ENCODE results near the gene OPTN.

OPTN gene

DNA sequence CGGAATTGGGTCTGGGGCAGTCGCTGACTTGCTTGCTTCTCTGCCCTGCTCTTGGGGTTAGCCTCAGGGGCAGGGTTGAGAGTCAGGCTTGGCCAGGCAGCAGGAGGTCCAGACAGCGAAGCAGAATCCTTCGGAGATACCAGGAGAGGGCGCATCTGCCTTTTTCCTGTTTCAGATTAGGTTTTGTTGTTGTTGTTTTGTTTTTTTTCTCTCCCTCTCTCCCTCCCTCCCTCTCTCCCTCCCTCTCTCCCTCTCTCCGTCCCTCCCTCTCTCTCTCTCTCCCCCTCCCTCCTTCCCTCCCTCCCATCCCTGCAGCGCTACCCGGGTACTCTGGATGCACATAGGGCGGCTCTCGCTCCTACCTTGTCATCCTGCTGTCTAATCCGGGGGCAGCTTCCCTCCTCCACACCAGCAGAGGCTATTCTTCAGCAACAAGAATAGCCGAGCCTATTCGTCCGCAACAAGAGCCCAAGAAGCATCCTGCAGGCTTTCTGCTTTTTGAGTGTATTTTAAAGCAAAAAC, 758 bp upstream of the OPTN start:
- H3K4me3 ChIP-seq (ENCODE audit: control insufficient read depth, low read depth, low read length), result peak overlapping the region; percentile 84
- DNase-seq (ENCODE audit: low read depth), result peak; percentile 79
- TF ChIP-seq, protein P1, sequence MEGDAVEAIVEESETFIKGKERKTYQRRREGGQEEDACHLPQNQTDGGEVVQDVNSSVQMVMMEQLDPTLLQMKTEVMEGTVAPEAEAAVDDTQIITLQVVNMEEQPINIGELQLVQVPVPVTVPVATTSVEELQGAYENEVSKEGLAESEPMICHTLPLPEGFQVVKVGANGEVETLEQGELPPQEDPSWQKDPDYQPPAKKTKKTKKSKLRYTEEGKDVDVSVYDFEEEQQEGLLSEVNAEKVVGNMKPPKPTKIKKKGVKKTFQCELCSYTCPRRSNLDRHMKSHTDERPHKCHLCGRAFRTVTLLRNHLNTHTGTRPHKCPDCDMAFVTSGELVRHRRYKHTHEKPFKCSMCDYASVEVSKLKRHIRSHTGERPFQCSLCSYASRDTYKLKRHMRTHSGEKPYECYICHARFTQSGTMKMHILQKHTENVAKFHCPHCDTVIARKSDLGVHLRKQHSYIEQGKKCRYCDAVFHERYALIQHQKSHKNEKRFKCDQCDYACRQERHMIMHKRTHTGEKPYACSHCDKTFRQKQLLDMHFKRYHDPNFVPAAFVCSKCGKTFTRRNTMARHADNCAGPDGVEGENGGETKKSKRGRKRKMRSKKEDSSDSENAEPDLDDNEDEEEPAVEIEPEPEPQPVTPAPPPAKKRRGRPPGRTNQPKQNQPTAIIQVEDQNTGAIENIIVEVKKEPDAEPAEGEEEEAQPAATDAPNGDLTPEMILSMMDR (conservative IDR thresholded peaks at IDR 0.05; ENCODE audit: control insufficient read depth, insufficient read depth, low read depth, low read length), result peak; percentile 66

DNA sequence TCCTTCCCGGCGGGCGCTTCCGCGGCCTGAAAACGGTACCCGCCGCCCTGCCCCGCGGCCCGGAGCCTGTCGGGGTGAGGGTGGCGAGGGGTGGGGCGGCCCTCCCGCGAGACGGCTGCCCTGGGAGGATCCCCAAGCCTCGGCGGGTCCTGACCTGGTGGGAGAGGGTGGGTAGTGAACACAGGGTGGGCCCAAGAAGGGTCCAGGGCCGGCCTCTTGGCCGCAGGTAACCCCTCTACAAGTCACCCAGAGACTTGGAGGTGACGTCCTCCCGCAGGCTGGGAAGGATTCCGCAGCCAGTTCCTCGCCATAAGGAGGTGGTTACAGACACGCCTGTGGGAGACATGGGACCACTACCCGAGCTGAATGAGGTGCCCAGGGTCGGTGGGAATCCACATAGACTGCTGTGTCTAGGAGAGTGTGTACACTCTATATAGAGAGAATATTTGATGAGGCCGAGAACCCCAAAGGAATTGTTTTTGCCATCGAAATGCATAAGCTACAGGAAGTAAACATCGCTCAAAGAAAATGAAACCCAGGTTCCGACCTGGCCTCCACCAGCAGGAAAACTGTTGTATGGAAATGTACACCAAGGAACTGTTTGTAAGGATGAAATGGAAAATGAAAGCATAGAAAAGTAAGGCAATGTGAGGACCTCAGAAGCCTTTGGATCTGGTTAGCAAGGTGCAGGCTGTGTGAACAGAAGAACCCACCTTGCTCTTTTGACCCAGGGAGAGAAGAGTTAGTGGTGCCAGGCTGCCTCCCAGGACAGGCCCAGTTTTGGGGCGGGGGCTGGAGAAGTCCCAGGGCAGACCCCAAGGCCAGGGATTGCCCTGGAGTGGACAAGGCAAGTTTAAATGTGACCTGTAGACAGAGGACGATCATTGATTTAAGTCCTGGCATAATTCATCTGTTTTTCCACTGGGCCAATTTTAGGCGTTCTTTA, 659 bp downstream of the OPTN start:
- H3K4me3 ChIP-seq (ENCODE audit: control insufficient read depth, low read depth, low read length), result peak overlapping the region; percentile 84
- TF ChIP-seq, protein P1 (conservative IDR thresholded peaks at IDR 0.05; ENCODE audit: control insufficient read depth, insufficient read depth, low read depth, low read length), result no peak
- DNase-seq (ENCODE audit: low read depth), result peak; percentile 31

DNA sequence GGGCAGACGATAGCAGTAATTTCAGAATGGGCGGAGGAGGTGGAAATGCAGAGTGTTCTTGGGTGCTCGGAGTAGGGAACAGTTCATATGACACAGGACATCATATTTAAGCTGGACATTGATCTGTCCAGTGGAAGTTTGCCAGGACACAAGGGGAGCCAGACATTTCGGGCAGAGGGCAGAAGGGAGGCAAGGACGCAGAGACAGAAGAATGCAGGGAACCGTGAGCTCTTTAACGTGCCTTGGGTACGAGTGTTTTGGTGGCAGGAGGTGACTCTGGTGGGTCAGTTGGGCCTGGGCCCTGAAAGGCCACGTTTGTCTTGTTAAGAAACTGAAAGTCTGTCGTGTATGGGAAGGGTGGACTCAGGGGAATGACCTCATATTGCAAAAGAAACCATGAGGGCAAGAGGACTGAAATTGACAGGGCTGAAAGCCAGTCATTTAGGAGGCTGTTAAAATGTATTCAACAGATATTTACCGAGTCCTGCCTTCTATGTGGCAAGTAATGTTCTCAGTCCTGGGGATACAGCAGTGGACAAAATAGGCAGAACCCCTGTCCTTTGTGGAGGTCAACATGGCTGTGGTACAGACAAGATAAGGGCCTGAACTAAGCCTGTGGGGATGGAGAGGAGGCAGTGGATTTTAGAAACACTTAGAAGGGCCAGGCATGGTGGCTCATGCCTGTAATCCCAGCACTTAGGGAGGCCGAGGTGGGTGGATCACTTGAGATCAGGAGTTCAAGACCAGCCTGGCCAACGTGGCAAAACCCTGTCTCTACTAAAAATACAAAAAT, 2.2 kb downstream of the OPTN start:
- peak; percentile 60 for DNase-seq (ENCODE audit: low read depth)
- peak overlapping the region; percentile 17 for H3K4me3 ChIP-seq (ENCODE audit: control insufficient read depth, low read depth, low read length)
- TF ChIP-seq, protein P1 (conservative IDR thresholded peaks at IDR 0.05; ENCODE audit: control insufficient read depth, insufficient read depth, low read depth, low read length), result no peak

DNA sequence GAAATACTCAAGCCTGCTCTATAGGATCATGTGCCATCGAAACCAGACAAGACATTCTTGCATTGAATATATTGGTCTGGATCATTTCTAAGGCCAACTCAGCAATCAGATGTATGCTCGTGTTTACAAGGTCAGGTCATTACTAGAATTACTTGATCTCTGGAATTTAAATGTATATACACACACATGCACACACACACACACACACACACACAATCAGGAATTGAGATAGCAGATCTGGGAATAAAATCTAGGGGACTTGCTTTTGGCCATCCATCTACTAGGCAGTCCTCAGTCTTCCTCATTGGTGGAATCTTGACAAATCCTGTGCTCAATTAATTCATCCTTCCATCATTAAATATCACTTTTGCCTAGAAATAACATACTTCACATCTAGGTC, 3.6 kb downstream of the OPTN start:
- DNase-seq (ENCODE audit: low read depth), result no peak
- TF ChIP-seq, protein P1 (conservative IDR thresholded peaks at IDR 0.05; ENCODE audit: control insufficient read depth, insufficient read depth, low read depth, low read length), result no peak
- H3K4me3 ChIP-seq (ENCODE audit: control insufficient read depth, low read depth, low read length), result no peak overlapping the region

DNA sequence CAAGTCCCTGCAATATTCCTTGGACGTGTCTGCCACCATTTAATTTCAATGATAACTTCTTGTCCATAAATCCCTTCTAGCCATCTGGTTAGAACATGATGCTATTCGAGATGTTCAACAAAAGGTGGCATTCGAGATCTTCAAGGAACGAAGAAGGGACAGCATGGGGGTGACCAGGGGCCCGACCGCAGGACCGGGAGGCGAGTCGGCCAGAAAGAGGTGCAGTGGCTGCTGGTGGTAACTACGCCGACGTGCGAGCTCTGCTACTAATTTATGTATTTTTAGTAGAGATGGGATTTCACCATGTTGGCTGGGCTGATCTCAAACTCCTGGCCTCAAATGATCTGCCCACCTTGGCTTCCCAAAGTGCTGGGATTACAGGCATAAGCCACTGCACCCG, 4.7 kb downstream of the OPTN start:
- H3K4me3 ChIP-seq (ENCODE audit: control insufficient read depth, low read depth, low read length), result no peak overlapping the region
- TF ChIP-seq, protein P1 (conservative IDR thresholded peaks at IDR 0.05; ENCODE audit: control insufficient read depth, insufficient read depth, low read depth, low read length), result no peak
- no peak for DNase-seq (ENCODE audit: low read depth)

DNA sequence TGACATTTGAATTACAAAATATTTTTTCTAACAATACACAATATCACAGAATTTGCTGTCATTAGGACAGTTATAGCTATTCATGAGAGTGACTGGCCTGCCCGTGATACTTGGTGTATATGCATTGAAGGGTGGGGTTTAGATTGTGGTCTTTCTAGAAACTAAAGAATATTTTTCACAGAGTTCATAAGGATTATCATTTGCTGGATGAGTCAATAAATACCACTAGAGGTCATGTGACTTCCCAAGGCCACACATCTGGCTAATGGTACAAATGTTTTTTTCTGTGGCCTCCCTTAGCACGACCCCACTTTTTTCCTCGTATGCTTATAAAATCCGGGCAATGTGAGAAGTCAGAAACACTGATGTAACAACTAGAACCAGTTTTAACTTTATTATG, 5.2 kb downstream of the OPTN start:
- peak; percentile 37 for DNase-seq (ENCODE audit: low read depth)
- no peak overlapping the region for H3K4me3 ChIP-seq (ENCODE audit: control insufficient read depth, low read depth, low read length)
- TF ChIP-seq, protein P1 (conservative IDR thresholded peaks at IDR 0.05; ENCODE audit: control insufficient read depth, insufficient read depth, low read depth, low read length), result no peak
